H1 (cell line): ENCODE measurements around the gene SNRNP200. TPM values are rescaled to one million over a fixed set of nuclear protein-coding genes. Genes with fewer than 3 reads are reported as not detected.

Source experiments
- ASH2L ChIP-seq: fragments of 200-600, 300-600 bp; sonication (generic); IDR thresholded peaks from one replicate; pipeline ENCODE4 v1.7.1; 2017; ENCODE audit warnings: low read length
- ATF2 ChIP-seq: IDR thresholded peaks from 2 replicates; pipeline ENCODE4 v1.6.1; 2012; ENCODE audit warnings: low read length, inconsistent platforms
- polyA plus RNA-seq, 7 experiments: library from polyadenylated mRNA; depleted of rRNA in 3 of 7; stranded (reverse) in 5 of 7; unstranded in 2 of 7; fragments of >200 nt in 5 of 7; fragments of 200-250 nt in 2 of 7; gene quantifications; 1 replicate in 5 of 7; 2 replicates in 1 of 7; 4 replicates in 1 of 7; pipeline versions ENCODE4 v1.2.1 to v1.2.3, GENCODE V29; 2011 to 2013; ENCODE audit warnings: missing spikeins in 2 of 7, mixed read lengths in 2 of 7
- total RNA-seq: library from RNA; stranded (reverse); fragmentation: NEBNext Ultra II Directional; extraction: Animal tissue kit (Norgen Biotek cat#: 25700); gene quantifications from 2 replicates; pipeline ENCODE4 v1.2.1, GENCODE V29; 2021

The SNRNP200 gene
- total and polyA plus RNA-seq, 2 of the 8 experiments (the other 6 are each of a cell fraction or from before 2014, with no cell fraction given): 190 to 289 TPM

DNA sequence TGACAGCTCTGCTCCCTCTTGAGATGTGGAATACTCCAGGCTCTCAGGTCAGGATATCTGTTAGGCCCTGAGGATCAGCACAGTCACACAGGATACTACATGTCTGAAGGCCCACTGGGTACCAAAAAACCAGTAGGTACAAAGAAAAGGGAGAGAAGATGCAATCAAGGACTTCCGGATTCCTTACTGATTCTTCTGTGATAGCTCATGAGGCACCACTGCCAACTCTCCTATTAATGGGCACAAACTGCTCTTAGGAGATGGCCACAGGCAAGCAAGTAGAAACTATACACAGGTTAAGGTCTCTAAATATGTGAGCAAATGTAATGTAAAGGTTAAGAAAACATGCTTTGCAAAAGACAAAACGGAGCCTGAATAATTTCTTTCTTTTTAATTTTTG is 43.0 kb downstream of the SNRNP200 start (continued):
- TF ChIP-seq ATF2 (no peak), ASH2L (no peak)
